Sigmoid colon (tissue), 7 donors: ENCODE measurements around the gene THEMIS. TPM values are rescaled to one million over a fixed set of nuclear protein-coding genes. Genes with fewer than 3 reads are reported as not detected.

Experiments used
- DNase-seq: peaks from one replicate; pipeline ENCODE4 v3.0.0-alpha.2; 2019
- H3K27ac ChIP-seq, 4 donors: fragments of 200-600 bp; sonication (generic); one replicate each; pipeline ENCODE4 v1.5.1; 2016 to 2019; ENCODE audit warnings: mild to moderate bottlenecking in 1 of 4
- H3K27me3 ChIP-seq, 3 donors: fragments of 200-600 bp; sonication (generic); one replicate each; pipeline ENCODE4 v1.5.1; 2019; ENCODE audit warnings: mild to moderate bottlenecking in 1 of 3
- H3K36me3 ChIP-seq, 4 donors: fragments of 200-600 bp; sonication (generic); one replicate each; pipeline ENCODE4 v1.5.1; 2016 to 2019
- H3K4me1 ChIP-seq, 4 donors: fragments of 200-600 bp; sonication (generic); one replicate each; pipeline ENCODE4 v1.5.1; 2017 to 2019
- H3K4me3 ChIP-seq, 4 donors: fragments of 200-600 bp; sonication (generic); one replicate each; pipeline ENCODE4 v1.5.1; 2017 to 2019; ENCODE audit warnings: mild to moderate bottlenecking in 2 of 4, moderate library complexity in 1 of 4
- H3K9me3 ChIP-seq, 4 donors: fragments of 200-600 bp in 3 of 4; sonication (generic) in 3 of 4; one replicate each; pipeline versions ENCODE4 v1.5.1 to v1.6.1; 2013 to 2019
- EP300 ChIP-seq, 4 donors: sonication (generic); formaldehyde crosslinking; IDR thresholded peaks; one replicate each; pipeline ENCODE4 v1.6.1; 2017; ENCODE audit warnings: antibody characterized with exemption in 4 of 4
- POLR2A ChIP-seq, 2 donors: fragments of 450-650 bp; IDR thresholded peaks; one replicate each; pipeline ENCODE4 v1.6.1; 2016; ENCODE audit warnings: antibody characterized with exemption in 2 of 2, mild to moderate bottlenecking in 2 of 2, moderate library complexity in 2 of 2
- POLR2AphosphoS5 ChIP-seq, 4 donors: sonication (generic); formaldehyde crosslinking; IDR thresholded peaks; one replicate each; pipeline ENCODE4 v1.6.1; 2017; ENCODE audit warnings: antibody characterized with exemption in 4 of 4
- whole genome bisulfite sequencing, 2 donors: extraction: QIAGEN DNeasy Blood & Tissue Kit; methylation state at CpG; one replicate each; pipeline ENCODE4 v1.1.7; 2013; 5-methylcytosine and 5-hydroxymethylcytosine counted together
- intact Hi-C: fragments of 100-400 bp; cut with DNase I; formaldehyde crosslinking; loops from one replicate; pipeline ENCODE4 v1.15.1; 2023
- polyA plus RNA-seq, 3 donors: library from polyadenylated mRNA; stranded (reverse); fragments of 200-250 nt; gene quantifications; one replicate each; pipeline ENCODE4 v1.2.3, GENCODE V29; 2013
- total RNA-seq, 4 donors: library from RNA; depleted of rRNA; stranded (reverse); fragments of >200 nt; gene quantifications; one replicate each; pipeline ENCODE4 v1.1.0, GENCODE V29; 2016
- TF ChIP-seq, protein P1 (sequence below), 4 experiments: fragments of 450-650 bp in 3 of 4; fragments of 200-600 bp in 1 of 4; IDR thresholded peaks; one replicate each; pipeline ENCODE4 v1.5.1; 2016 to 2019; ENCODE audit warnings: antibody characterized with exemption in 4 of 4, mild to moderate bottlenecking in 3 of 4, moderate library complexity in 2 of 4
- donor health status: healthy with polysubstance abuse.
- donor health status: Bipolar disorder and iron deficiency.
- donor health status: healthy.

THEMIS gene
- total and polyA plus RNA-seq, 7 donors: 0.33 to 2.5 (median 0.60) TPM; not detected in 2

DNA sequence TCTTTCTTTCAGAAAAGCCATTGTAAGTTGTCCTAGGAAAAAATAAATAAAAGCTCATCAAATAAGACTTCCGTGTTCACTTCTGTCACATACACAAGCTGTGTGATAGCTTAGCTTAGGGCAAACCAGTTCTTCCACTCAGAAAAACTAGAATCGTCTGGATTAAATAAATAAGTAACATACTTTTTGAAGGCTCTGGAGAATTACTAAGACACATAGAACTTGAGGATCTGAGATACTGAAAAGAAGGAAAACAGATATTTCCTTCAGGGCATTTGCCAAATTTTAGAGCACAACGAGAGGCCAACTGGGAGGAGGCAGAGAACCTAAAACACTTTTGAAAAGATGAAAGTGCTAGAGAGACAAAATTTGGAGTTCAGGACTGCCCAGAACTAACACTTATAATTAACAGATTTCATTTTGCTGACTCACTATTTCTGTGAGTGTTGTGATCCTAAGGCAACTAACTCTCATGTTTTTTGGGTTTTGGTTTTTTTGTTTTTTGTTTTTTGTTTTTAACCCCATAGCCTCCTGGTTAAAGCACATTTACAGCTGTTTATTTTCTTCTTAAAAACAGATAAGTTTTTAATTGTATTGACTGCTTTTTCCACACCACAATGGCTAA is 38.7 kb upstream of the THEMIS start:
- WGBS, 2 donors: 10 to 47% methylated on average over 3 of the region's 3 CpGs
- no peak for TF ChIP-seq EP300 (IDR thresholded peaks at IDR 0.05)
- TF ChIP-seq POLR2AphosphoS5 (IDR thresholded peaks at IDR 0.05): no peak
- TF ChIP-seq POLR2A (IDR thresholded peaks at IDR 0.05): no peak
- TF ChIP-seq, protein P1, sequence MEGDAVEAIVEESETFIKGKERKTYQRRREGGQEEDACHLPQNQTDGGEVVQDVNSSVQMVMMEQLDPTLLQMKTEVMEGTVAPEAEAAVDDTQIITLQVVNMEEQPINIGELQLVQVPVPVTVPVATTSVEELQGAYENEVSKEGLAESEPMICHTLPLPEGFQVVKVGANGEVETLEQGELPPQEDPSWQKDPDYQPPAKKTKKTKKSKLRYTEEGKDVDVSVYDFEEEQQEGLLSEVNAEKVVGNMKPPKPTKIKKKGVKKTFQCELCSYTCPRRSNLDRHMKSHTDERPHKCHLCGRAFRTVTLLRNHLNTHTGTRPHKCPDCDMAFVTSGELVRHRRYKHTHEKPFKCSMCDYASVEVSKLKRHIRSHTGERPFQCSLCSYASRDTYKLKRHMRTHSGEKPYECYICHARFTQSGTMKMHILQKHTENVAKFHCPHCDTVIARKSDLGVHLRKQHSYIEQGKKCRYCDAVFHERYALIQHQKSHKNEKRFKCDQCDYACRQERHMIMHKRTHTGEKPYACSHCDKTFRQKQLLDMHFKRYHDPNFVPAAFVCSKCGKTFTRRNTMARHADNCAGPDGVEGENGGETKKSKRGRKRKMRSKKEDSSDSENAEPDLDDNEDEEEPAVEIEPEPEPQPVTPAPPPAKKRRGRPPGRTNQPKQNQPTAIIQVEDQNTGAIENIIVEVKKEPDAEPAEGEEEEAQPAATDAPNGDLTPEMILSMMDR (IDR thresholded peaks at IDR 0.05): no peak
- intact Hi-C loops: no loop called here
- no peaks in the 10 kb centered on the region for H3K36me3 ChIP-seq
- H3K4me1 ChIP-seq: peaks cover 0 to 5% (median 0%) of the 10 kb centered on the region in 4 donors
- H3K9me3 ChIP-seq: no peaks in the 10 kb centered on the region
- no peak overlapping the region for H3K27ac ChIP-seq
- H3K27me3 ChIP-seq: no peaks in the 10 kb centered on the region
- H3K4me3 ChIP-seq: no peak overlapping the region
- no peak for DNase-seq

DNA sequence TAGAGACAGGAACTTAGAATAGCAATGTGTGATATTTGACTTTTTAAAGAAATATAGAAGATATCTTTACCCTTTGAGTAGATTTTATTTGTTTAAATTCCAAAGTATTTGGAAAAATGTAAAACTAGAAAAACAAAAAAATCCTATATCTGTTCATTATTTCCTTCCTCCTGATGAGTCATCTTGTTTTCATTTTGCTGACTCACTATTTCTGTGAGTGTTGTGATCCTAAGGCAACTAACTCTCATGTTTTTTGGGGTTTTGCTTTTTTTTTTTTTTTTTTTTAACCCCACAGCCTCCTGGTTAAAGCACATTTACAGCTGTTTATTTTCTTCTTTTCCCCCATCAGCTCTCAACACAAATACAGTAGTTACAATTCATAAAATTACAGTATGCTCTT is 37.8 kb upstream of the THEMIS start:
- DNase-seq: no peak
- TF ChIP-seq POLR2A (IDR thresholded peaks at IDR 0.05) (no peak), POLR2AphosphoS5 (IDR thresholded peaks at IDR 0.05) (no peak), EP300 (IDR thresholded peaks at IDR 0.05) (no peak)
- TF ChIP-seq, protein P1 (IDR thresholded peaks at IDR 0.05): no peak
- Histone ChIP-seq H3K36me3 (no peaks in the 10 kb centered on the region), H3K27ac (no peak overlapping the region), H3K27me3 (no peaks in the 10 kb centered on the region), H3K9me3 (no peaks in the 10 kb centered on the region), H3K4me1 (peaks cover 0 to 5% (median 0%) of the 10 kb centered on the region in 4 donors), H3K4me3 (no peak overlapping the region)
- intact Hi-C loops: no loop called here

DNA sequence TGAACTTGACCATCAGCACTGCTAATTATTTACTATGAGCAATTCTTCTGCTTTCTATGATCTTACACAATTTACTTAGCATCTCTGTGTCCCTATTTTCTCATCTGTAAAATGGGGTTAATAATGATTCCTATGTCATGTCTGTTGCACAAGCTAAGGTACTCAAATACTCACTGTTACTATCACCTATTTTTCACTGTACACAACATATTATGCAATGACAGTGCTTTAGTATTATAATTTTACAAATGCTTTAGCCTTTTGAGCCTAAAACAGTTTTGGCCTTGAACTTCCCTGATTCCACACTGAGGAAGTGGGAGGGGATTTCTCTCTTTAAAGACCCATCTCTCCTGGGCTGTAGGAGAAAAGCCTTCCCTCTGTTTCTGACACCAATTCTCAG is 36.9 kb upstream of the THEMIS start:
- TF ChIP-seq POLR2AphosphoS5 (IDR thresholded peaks at IDR 0.05): no peak
- no peak for TF ChIP-seq EP300 (IDR thresholded peaks at IDR 0.05)
- TF ChIP-seq, protein P1 (IDR thresholded peaks at IDR 0.05): no peak
- no peak for TF ChIP-seq POLR2A (IDR thresholded peaks at IDR 0.05)
- Histone ChIP-seq H3K4me3 (no peak overlapping the region), H3K27ac (no peak overlapping the region), H3K27me3 (no peaks in the 10 kb centered on the region), H3K9me3 (peaks cover 0 to under 1% (median 0%) of the 10 kb centered on the region in 4 donors), H3K36me3 (no peaks in the 10 kb centered on the region), H3K4me1 (peaks cover 0 to 5% (median 0%) of the 10 kb centered on the region in 4 donors)
- DNase-seq: no peak
- intact Hi-C loops: no loop called here

DNA sequence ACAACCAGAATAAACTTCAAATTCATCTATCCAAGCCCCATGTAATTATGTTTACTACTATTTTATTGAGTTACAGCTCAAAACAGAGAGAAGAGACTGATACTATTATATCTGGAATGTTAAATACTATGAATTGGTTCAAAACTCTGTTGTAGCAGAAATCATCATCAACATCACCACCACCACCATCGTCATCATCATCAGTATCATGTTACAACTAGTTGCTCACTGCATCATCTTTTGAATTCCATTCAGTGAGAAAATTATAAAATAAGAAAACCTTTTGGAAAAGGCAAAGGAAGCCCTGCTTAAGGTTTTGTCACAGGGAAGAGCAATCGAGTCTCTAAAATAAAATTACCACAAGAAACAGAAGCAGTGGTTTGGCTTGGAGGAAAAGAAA is 36.2 kb upstream of the THEMIS start:
- H3K9me3 ChIP-seq: peaks cover 0 to 5% (median 2%) of the 10 kb centered on the region in 4 donors
- H3K36me3 ChIP-seq: no peaks in the 10 kb centered on the region
- no peaks in the 10 kb centered on the region for H3K27me3 ChIP-seq
- WGBS, 2 donors: 90% methylated on average over 2 of the region's 2 CpGs
- no peak for DNase-seq
- H3K4me3 ChIP-seq: no peak overlapping the region
- no peak overlapping the region for H3K27ac ChIP-seq
- peaks cover 0 to 5% (median 0%) of the 10 kb centered on the region in 4 donors for H3K4me1 ChIP-seq
- no peak for TF ChIP-seq POLR2A (IDR thresholded peaks at IDR 0.05)
- TF ChIP-seq, protein P1 (IDR thresholded peaks at IDR 0.05): no peak
- TF ChIP-seq EP300 (IDR thresholded peaks at IDR 0.05): no peak
- TF ChIP-seq POLR2AphosphoS5 (IDR thresholded peaks at IDR 0.05): no peak
- intact Hi-C loops: no loop called here

DNA sequence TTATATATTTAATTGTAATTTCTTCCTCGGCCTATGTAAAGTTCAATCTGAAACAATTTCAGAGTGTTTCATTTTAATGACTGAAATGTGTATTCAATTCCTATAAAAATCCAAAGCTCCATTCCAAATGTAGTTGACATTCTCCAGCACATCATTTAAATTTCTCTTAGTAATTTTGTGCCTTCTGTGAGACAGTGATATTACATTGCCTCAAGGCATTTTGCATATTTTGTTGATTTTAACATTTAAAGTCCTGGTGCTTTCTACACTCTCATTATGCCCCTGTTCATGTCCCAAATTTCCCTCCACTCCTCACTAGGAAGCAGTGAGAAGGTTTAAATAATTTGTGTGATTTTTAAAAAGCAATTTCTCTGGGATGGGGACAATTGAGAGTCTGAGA is 34.1 kb upstream of the THEMIS start:
- no peak for DNase-seq
- H3K27ac ChIP-seq: no peak overlapping the region
- peaks cover 0 to 5% (median 2%) of the 10 kb centered on the region in 4 donors for H3K9me3 ChIP-seq
- H3K27me3 ChIP-seq: no peaks in the 10 kb centered on the region
- 78 to 93% methylated on average over 1 of the region's 1 CpG for WGBS, 2 donors
- no peaks in the 10 kb centered on the region for H3K36me3 ChIP-seq
- TF ChIP-seq POLR2AphosphoS5 (IDR thresholded peaks at IDR 0.05): no peak
- no peak for TF ChIP-seq POLR2A (IDR thresholded peaks at IDR 0.05)
- TF ChIP-seq EP300 (IDR thresholded peaks at IDR 0.05): no peak
- TF ChIP-seq, protein P1 (IDR thresholded peaks at IDR 0.05): no peak
- intact Hi-C loops: no loop called here
- H3K4me3 ChIP-seq: no peak overlapping the region
- peaks cover 0 to 5% (median 0%) of the 10 kb centered on the region in 4 donors for H3K4me1 ChIP-seq
